Measurements from ENCODE around the gene SORBS2. TPM values are rescaled to one million over a fixed set of nuclear protein-coding genes. Genes with fewer than 3 reads are reported as not detected.

The SORBS2 gene
- total RNA-seq, 5 donors from 2014 or later (not counting 1 experiment from before 2014, with no cell fraction given) = 0.15 to 1.9 (median 0.98) TPM; not detected in 1

DNA sequence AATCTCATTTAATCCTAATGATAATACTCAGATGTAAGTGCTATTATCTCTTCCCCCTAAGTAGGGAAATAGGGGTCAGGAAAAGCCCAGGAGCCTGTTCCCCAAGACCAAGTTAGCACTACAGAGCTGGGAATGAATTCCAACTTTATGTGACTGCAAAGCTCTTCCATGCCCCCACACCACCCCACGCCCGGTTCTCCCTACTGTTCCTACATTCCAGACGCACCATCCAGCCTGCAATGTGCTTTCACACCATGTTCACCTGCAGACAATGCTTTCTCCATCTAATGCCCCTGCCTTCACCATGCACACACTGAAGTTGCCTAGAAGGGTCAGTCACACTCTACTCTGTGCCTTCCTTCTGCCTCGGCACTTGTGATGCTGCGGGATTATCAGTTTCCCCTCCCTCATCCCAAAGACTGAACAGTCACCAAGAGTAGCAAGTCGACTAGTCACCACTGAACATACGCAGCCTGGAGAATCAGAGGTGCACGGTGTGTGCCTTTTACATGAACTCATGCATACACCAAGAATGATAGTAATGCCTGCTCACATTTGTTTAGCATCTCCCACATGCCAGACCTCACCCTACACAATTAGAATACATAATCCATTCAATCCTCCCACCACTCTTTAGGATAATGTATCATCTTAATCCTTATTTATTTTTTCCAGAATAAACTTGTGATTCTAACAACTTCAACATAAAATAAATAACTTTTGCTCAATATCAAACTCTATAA, 14.2 kb downstream of the SORBS2 start:
- Histone ChIP-seq H3K36me3 (ENCODE audit: control insufficient read depth in 2 of 2, extremely low read depth in 1 of 2, insufficient read depth in 1 of 2, low read length in 1 of 2) (no peaks in the 10 kb centered on the region), H3K9me3 (no peaks in the 10 kb centered on the region), H3K27me3 (replicated peaks in 1 of 2; ENCODE audit: control insufficient read depth in 2 of 2, extremely low read depth in 1 of 2, insufficient read depth in 2 of 2, low read length in 1 of 2) (peaks cover 0 to 3% of the 10 kb centered on the region in 2 experiments), H3K4me3 (ENCODE audit: control insufficient read depth in 1 of 2, extremely low read depth in 1 of 2, low read length in 1 of 2) (no peak overlapping the region), H3K4me1 (ENCODE audit: control insufficient read depth in 1 of 2, extremely low read depth in 1 of 2, insufficient read depth in 2 of 2, low read length in 2 of 2) (no peaks in the 10 kb centered on the region), H3K27ac (ENCODE audit: low read length) (no peak overlapping the region)
- peaks cover 0 to 8% of the 10 kb centered on the region in 2 donors for H3K27me3 Mint-ChIP-seq
- no peaks in the 10 kb centered on the region for H3K36me3 Mint-ChIP-seq
- peaks cover 0 to 4% (median 0%) of the 10 kb centered on the region in 3 donors for H3K9me3 Mint-ChIP-seq
- H3K4me3 Mint-ChIP-seq = no peak overlapping the region
- DNase-seq (no peak), ATAC-seq (replicated peaks in 1 of 4) (no peak)
- ChIA-PET CTCF (no interaction called here), POLR2A (no interaction called here)
- no peak overlapping the region for H3K27ac Mint-ChIP-seq
- 78% methylated on average over 8 of the region's 8 CpGs for WGBS (ENCODE audit: insufficient coverage)
- no peaks in the 10 kb centered on the region for H3K4me1 Mint-ChIP-seq

DNA sequence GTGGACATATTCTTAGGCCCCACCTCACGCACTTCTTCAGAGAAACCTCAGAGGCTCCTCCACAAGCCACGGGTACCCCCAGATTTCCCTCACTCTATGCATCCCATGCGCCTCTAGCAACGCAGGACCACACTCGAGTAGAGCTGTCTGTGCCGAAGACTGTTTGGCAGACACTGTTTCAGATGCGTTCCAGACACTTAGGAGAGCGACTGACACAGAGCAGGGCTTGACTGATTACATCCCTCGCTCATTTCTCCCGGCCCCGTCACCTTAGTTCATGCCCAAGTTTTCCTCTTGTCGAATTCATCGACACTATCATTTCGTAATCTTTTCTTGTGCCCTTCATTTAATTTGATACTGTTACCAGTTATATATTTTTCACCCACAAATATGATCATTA, 15.0 kb downstream of the SORBS2 start:
- 77% methylated on average over 14 of the region's 14 CpGs for WGBS (ENCODE audit: insufficient coverage)
- Mint-ChIP-seq H3K4me1 (no peaks in the 10 kb centered on the region), H3K4me3 (no peak overlapping the region), H3K27ac (no peak overlapping the region), H3K27me3 (peaks cover 0 to 8% of the 10 kb centered on the region in 2 donors), H3K9me3 (peaks cover 0 to 4% (median 0%) of the 10 kb centered on the region in 3 donors), H3K36me3 (no peaks in the 10 kb centered on the region)
- ATAC-seq (replicated peaks in 1 of 4) (no peak), DNase-seq (no peak)
- Histone ChIP-seq H3K27ac (ENCODE audit: low read length) (no peak overlapping the region), H3K4me1 (ENCODE audit: control insufficient read depth in 1 of 2, extremely low read depth in 1 of 2, insufficient read depth in 2 of 2, low read length in 2 of 2) (no peaks in the 10 kb centered on the region), H3K4me3 (ENCODE audit: control insufficient read depth in 1 of 2, extremely low read depth in 1 of 2, low read length in 1 of 2) (no peak overlapping the region), H3K36me3 (ENCODE audit: control insufficient read depth in 2 of 2, extremely low read depth in 1 of 2, insufficient read depth in 1 of 2, low read length in 1 of 2) (no peaks in the 10 kb centered on the region), H3K27me3 (replicated peaks in 1 of 2; ENCODE audit: control insufficient read depth in 2 of 2, extremely low read depth in 1 of 2, insufficient read depth in 2 of 2, low read length in 1 of 2) (peaks cover 0 to 3% of the 10 kb centered on the region in 2 experiments), H3K9me3 (no peaks in the 10 kb centered on the region)
- ChIA-PET CTCF (no interaction called here), POLR2A (no interaction called here)

DNA sequence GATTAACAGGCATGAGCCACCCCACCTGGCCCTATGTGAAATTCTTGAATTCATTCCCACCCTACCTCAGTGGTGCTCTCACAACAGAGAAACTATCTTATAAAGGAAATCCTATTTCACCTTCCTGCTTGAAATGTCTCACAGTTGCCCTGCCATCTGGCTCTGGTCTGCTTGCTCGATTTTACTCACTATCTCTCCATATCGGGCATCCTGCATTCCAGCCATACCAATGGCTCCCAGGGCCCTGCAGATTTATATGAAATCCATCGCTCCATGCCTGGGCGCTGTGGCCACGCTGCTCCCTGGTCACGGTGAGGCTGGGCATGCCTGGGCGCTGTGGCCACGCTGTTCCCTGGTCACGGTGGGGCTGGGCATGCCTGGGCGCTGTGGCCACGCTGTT, 15.8 kb downstream of the SORBS2 start:
- no peak for ATAC-seq (replicated peaks in 1 of 4)
- POLR2A ChIA-PET = no interaction called here
- Mint-ChIP-seq H3K27ac (no peak overlapping the region), H3K27me3 (peaks cover 0 to 8% of the 10 kb centered on the region in 2 donors), H3K9me3 (peaks cover 0 to 4% (median 0%) of the 10 kb centered on the region in 3 donors), H3K4me1 (no peaks in the 10 kb centered on the region), H3K36me3 (no peaks in the 10 kb centered on the region), H3K4me3 (no peak overlapping the region)
- Histone ChIP-seq H3K9me3 (no peaks in the 10 kb centered on the region), H3K27me3 (replicated peaks in 1 of 2; ENCODE audit: control insufficient read depth in 2 of 2, extremely low read depth in 1 of 2, insufficient read depth in 2 of 2, low read length in 1 of 2) (peaks cover 0 to 3% of the 10 kb centered on the region in 2 experiments), H3K4me3 (ENCODE audit: control insufficient read depth in 1 of 2, extremely low read depth in 1 of 2, low read length in 1 of 2) (no peak overlapping the region), H3K36me3 (ENCODE audit: control insufficient read depth in 2 of 2, extremely low read depth in 1 of 2, insufficient read depth in 1 of 2, low read length in 1 of 2) (no peaks in the 10 kb centered on the region), H3K27ac (ENCODE audit: low read length) (no peak overlapping the region), H3K4me1 (ENCODE audit: control insufficient read depth in 1 of 2, extremely low read depth in 1 of 2, insufficient read depth in 2 of 2, low read length in 2 of 2) (no peaks in the 10 kb centered on the region)
- DNase-seq = no peak
- CTCF ChIA-PET = no interaction called here
- 55% methylated on average over 2 of the region's 11 CpGs for WGBS (ENCODE audit: insufficient coverage)

DNA sequence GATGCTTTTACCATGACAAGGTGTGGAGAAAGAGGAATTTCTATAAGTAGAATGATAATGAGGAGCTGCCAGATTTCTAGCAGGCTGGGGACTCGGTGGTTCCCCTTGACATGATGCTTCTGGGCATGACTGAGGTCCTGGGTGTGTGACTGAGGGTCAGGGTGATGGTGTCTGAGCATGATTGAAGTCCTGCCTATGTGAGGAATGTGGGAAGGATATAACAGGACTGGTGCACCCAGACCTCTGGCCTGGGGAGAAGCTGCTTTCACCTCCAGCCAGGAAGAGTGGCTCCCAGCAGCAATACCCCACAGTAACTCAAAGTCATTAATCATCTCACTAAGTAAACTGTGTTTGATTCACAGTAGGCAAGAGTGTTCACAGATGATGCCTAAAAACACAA, 17.4 kb downstream of the SORBS2 start:
- ChIA-PET CTCF (no interaction called here), POLR2A (no interaction called here)
- H3K27ac Mint-ChIP-seq = no peak overlapping the region
- H3K36me3 ChIP-seq (ENCODE audit: control insufficient read depth in 2 of 2, extremely low read depth in 1 of 2, insufficient read depth in 1 of 2, low read length in 1 of 2) = no peaks in the 10 kb centered on the region
- no peaks in the 10 kb centered on the region for H3K4me1 ChIP-seq (ENCODE audit: control insufficient read depth in 1 of 2, extremely low read depth in 1 of 2, insufficient read depth in 2 of 2, low read length in 2 of 2)
- no peaks in the 10 kb centered on the region for H3K9me3 ChIP-seq
- no peaks in the 10 kb centered on the region for H3K9me3 Mint-ChIP-seq
- no peak for ATAC-seq (replicated peaks in 1 of 4)
- H3K4me1 Mint-ChIP-seq = no peaks in the 10 kb centered on the region
- peaks cover 0 to 8% of the 10 kb centered on the region in 2 donors for H3K27me3 Mint-ChIP-seq
- H3K27ac ChIP-seq (ENCODE audit: low read length) = no peak overlapping the region
- no peak overlapping the region for H3K4me3 ChIP-seq (ENCODE audit: control insufficient read depth in 1 of 2, extremely low read depth in 1 of 2, low read length in 1 of 2)
- H3K27me3 ChIP-seq (replicated peaks in 1 of 2; ENCODE audit: control insufficient read depth in 2 of 2, extremely low read depth in 1 of 2, insufficient read depth in 2 of 2, low read length in 1 of 2) = peaks cover 0 to 3% of the 10 kb centered on the region in 2 experiments
- WGBS (ENCODE audit: insufficient coverage) = 43% methylated on average over 1 of the region's 1 CpG
- H3K36me3 Mint-ChIP-seq = no peaks in the 10 kb centered on the region
- DNase-seq = no peak
- no peak overlapping the region for H3K4me3 Mint-ChIP-seq

DNA sequence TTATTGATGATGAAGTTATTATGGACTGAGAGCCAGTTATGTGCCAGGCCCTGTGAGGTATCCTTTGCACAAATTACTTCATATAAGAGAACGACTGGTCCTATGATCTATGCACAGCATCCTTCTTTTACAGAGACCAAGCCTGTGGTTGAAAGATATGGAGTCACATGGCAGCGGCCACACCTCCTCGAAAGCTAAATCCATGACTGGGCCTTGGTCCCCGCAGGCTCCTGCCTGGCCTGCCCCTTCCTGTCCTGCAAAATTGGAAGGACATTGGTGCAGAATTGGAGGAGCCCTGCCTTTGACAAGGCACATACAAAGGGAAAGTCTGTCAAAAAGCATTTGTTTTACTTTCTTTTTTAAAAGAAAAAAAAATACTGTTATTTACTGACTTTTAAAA, 18.3 kb downstream of the SORBS2 start:
- no peaks in the 10 kb centered on the region for H3K36me3 Mint-ChIP-seq
- 94% methylated on average over 3 of the region's 4 CpGs for WGBS (ENCODE audit: insufficient coverage)
- no peaks in the 10 kb centered on the region for H3K9me3 ChIP-seq
- no peaks in the 10 kb centered on the region for H3K9me3 Mint-ChIP-seq
- H3K4me1 Mint-ChIP-seq = no peaks in the 10 kb centered on the region
- no peak overlapping the region for H3K27ac Mint-ChIP-seq
- H3K4me3 ChIP-seq (ENCODE audit: control insufficient read depth in 1 of 2, extremely low read depth in 1 of 2, low read length in 1 of 2) = no peak overlapping the region
- ChIA-PET POLR2A (no interaction called here), CTCF (no interaction called here)
- no peak overlapping the region for H3K27ac ChIP-seq (ENCODE audit: low read length)
- H3K27me3 ChIP-seq (replicated peaks in 1 of 2; ENCODE audit: control insufficient read depth in 2 of 2, extremely low read depth in 1 of 2, insufficient read depth in 2 of 2, low read length in 1 of 2) = peaks cover 0 to 3% of the 10 kb centered on the region in 2 experiments
- peaks cover 0 to 8% of the 10 kb centered on the region in 2 donors for H3K27me3 Mint-ChIP-seq
- H3K4me1 ChIP-seq (ENCODE audit: control insufficient read depth in 1 of 2, extremely low read depth in 1 of 2, insufficient read depth in 2 of 2, low read length in 2 of 2) = no peaks in the 10 kb centered on the region
- ATAC-seq (replicated peaks in 1 of 4) = no peak
- DNase-seq = no peak
- no peak overlapping the region for H3K4me3 Mint-ChIP-seq
- H3K36me3 ChIP-seq (ENCODE audit: control insufficient read depth in 2 of 2, extremely low read depth in 1 of 2, insufficient read depth in 1 of 2, low read length in 1 of 2) = no peaks in the 10 kb centered on the region

DNA sequence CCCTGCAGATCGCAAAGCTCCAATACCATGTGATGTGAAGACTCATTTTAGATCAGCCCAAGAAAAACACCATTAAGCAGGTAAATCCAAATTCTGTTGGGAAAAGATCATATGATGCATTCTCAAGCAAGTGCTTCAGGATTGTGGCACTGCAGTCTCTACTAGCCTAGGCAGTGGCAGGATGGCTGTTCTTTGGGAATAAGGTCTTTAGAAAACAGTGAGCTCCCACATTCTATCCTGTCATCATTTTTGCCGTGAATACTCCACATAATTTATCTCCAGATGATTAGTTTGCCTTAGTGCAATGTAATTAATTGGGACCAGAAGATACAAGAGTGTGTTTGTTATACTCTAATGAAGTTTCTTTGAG, 18.9 kb downstream of the SORBS2 start:
- Mint-ChIP-seq H3K4me1 (no peaks in the 10 kb centered on the region), H3K36me3 (no peaks in the 10 kb centered on the region), H3K27ac (no peak overlapping the region), H3K9me3 (no peaks in the 10 kb centered on the region), H3K27me3 (peaks cover 0 to 8% of the 10 kb centered on the region in 2 donors), H3K4me3 (no peak overlapping the region)
- Histone ChIP-seq H3K27me3 (replicated peaks in 1 of 2; ENCODE audit: control insufficient read depth in 2 of 2, extremely low read depth in 1 of 2, insufficient read depth in 2 of 2, low read length in 1 of 2) (peaks cover 0 to 3% of the 10 kb centered on the region in 2 experiments), H3K27ac (ENCODE audit: low read length) (no peak overlapping the region), H3K36me3 (ENCODE audit: control insufficient read depth in 2 of 2, extremely low read depth in 1 of 2, insufficient read depth in 1 of 2, low read length in 1 of 2) (no peaks in the 10 kb centered on the region), H3K4me1 (ENCODE audit: control insufficient read depth in 1 of 2, extremely low read depth in 1 of 2, insufficient read depth in 2 of 2, low read length in 2 of 2) (no peaks in the 10 kb centered on the region), H3K4me3 (ENCODE audit: control insufficient read depth in 1 of 2, extremely low read depth in 1 of 2, low read length in 1 of 2) (no peak overlapping the region), H3K9me3 (no peaks in the 10 kb centered on the region)
- ChIA-PET CTCF (no interaction called here), POLR2A (no interaction called here)
- ATAC-seq (replicated peaks in 1 of 4) (no peak), DNase-seq (no peak)
- WGBS (ENCODE audit: insufficient coverage) = no CpG with 5 or more reads among the region's 2 CpGs
